Sigmoid colon (tissue), 3 donors: Measurements from ENCODE around the gene RNF123.

ENCODE experiments used
- POLR2A ChIP-seq, 2 donors: fragments of 450-650 bp; IDR thresholded peaks; one replicate each; pipeline ENCODE4 v1.6.1; 2016; ENCODE audit warnings: antibody characterized with exemption in 2 of 2, mild to moderate bottlenecking in 2 of 2, moderate library complexity in 2 of 2
- TF ChIP-seq, protein P1 (sequence below), 4 experiments: fragments of 450-650 bp in 3 of 4; fragments of 200-600 bp in 1 of 4; IDR thresholded peaks; one replicate each; pipeline ENCODE4 v1.5.1; 2016 to 2019; ENCODE audit warnings: antibody characterized with exemption in 4 of 4, mild to moderate bottlenecking in 3 of 4, moderate library complexity in 2 of 4

DNA sequence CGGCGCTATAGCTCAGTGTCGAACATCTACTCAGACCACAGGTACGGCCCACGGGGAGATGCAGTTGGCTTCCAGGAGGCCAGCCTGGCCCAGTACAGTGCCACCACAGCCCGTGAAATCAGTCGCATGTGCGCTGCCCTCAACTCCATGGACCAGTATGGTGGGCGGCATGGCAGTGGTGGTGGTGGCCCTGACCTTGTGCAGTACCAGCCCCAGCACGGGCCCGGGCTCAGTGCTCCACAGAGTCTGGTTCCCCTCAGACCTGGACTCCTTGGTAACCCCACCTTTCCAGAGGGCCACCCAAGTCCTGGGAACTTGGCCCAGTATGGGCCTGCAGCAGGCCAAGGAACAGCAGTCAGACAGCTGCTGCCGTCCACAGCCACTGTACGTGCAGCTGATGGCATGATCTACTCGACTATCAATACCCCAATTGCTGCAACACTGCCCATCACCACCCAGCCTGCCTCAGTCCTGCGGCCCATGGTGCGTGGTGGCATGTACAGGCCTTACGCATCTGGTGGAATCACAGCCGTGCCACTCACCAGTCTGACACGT, 33.5 kb upstream of the RNF123 start:
- TF ChIP-seq, protein P1, sequence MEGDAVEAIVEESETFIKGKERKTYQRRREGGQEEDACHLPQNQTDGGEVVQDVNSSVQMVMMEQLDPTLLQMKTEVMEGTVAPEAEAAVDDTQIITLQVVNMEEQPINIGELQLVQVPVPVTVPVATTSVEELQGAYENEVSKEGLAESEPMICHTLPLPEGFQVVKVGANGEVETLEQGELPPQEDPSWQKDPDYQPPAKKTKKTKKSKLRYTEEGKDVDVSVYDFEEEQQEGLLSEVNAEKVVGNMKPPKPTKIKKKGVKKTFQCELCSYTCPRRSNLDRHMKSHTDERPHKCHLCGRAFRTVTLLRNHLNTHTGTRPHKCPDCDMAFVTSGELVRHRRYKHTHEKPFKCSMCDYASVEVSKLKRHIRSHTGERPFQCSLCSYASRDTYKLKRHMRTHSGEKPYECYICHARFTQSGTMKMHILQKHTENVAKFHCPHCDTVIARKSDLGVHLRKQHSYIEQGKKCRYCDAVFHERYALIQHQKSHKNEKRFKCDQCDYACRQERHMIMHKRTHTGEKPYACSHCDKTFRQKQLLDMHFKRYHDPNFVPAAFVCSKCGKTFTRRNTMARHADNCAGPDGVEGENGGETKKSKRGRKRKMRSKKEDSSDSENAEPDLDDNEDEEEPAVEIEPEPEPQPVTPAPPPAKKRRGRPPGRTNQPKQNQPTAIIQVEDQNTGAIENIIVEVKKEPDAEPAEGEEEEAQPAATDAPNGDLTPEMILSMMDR (IDR thresholded peaks at IDR 0.05), result no peak
- TF ChIP-seq POLR2A (IDR thresholded peaks at IDR 0.05), result no peak
